ENCODE data around the gene MED16. TPM values are rescaled to one million over a fixed set of nuclear protein-coding genes. Genes with fewer than 3 reads are reported as not detected.
"Not testable (repeated sequence)": the region's sequence is repeated elsewhere in the genome, so short reads cannot be mapped to it uniquely, and the experiment has no call there.

The MED16 gene
- total RNA-seq, 2 experiments from 2014 or later: 62.2 to 64.0 TPM

DNA sequence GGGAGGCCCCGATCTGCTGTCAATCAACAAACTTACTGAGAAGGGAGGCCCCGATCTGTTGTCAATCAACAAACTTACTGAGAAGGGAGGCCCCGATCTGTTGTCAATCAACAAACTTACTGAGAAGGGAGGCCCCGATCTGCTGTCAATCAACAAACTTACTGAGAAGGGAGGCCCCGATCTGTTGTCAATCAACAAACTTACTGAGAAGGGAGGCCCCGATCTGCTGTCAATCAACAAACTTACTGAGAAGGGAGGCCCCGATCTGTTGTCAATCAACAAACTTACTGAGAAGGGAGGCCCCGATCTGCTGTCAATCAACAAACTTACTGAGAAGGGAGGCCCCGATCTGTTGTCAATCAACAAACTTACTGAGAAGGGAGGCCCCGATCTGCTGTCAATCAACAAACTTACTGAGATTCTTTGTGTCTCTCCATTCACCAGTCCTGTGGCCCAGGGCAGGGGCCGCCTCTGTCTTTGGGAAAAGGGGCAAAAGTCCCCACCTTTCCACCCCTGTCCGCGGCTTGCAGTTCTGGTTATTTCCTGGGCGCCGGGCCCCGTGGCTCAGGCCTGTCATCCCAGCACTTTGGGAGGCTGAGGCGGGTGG, 39.3 kb downstream of the MED16 start:
- H3K9me3 Mint-ChIP-seq; H3K27me3 Mint-ChIP-seq; H3K27ac Mint-ChIP-seq; POLR2A ChIA-PET; DNase-seq; H3K4me1 Mint-ChIP-seq; H3K4me3 Mint-ChIP-seq; H3K36me3 Mint-ChIP-seq (ENCODE audit: low read depth): not testable (repeated sequence)
- CTCF ChIA-PET: interaction anchor here (0.6 kb wide), 1 partner anchor 52 kb away, joined by 3 read pairs; no protein-coding TSS in a partner anchor

DNA sequence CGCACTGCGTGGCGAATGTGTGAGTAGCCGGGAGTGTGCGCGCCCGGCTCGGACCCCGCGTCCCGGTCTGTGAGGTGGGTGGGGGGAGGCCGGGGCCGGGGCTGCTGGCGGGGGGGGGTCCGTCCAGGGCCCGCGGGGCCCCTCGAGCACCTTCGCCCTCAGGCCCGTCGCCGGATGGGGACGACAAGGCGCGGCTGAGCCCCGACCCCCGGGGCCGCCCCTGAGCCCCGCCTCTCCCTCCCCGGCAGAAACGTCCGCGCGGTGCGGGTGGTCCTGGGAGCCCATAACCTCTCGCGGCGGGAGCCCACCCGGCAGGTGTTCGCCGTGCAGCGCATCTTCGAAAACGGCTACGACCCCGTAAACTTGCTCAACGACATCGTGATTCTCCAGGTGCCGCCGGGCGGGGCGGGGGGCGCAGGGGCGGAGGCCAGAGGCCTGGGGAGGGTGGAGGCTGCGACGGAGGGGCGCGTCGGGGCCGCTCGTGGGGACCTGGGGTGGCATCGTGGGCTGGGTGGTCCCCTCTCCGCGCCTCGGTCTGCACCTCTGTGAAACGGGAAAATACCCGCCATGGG, 39.9 kb downstream of the MED16 start:
- DNase-seq: no peak
- H3K9me3 Mint-ChIP-seq: no peaks in the 10 kb centered on the region
- peaks cover 8% of the 10 kb centered on the region for H3K27me3 Mint-ChIP-seq
- ChIA-PET CTCF (no interaction called here), POLR2A (no interaction called here)
- H3K27ac Mint-ChIP-seq: no peak overlapping the region
- no peaks in the 10 kb centered on the region for H3K36me3 Mint-ChIP-seq (ENCODE audit: low read depth)
- no peak overlapping the region for H3K4me3 Mint-ChIP-seq
- H3K4me1 Mint-ChIP-seq: peaks cover 5% of the 10 kb centered on the region

GRCh38 chr19:852136-853013, 40.6 kb downstream of the MED16 start, which contains the start of gene ELANE:
ELANE (plus strand) TSS chr19:852303; CDS start chr19:852329, 26 bp downstream.
- no peak within 1 kb of the TSS for H3K27ac Mint-ChIP-seq
- no peaks in the 10 kb centered on the region for H3K36me3 Mint-ChIP-seq (ENCODE audit: low read depth)
- no peak within 1 kb of the TSS for H3K4me3 Mint-ChIP-seq
- ChIA-PET POLR2A (no interaction called here), CTCF (no interaction called here)
- no peak for DNase-seq
- peaks cover 2% of the 10 kb centered on the region for H3K4me1 Mint-ChIP-seq
- H3K27me3 Mint-ChIP-seq: peaks cover 6% of the 10 kb centered on the region
- no peaks in the 10 kb centered on the region for H3K9me3 Mint-ChIP-seq

- Mint-ChIP-seq H3K4me3 (no peak overlapping the region), H3K27me3 (peaks cover 10% of the 10 kb centered on the region), H3K36me3 (ENCODE audit: low read depth) (no peaks in the 10 kb centered on the region), H3K4me1 (no peaks in the 10 kb centered on the region), H3K9me3 (no peaks in the 10 kb centered on the region), H3K27ac (no peak overlapping the region)
- DNase-seq: no peak
- CTCF ChIA-PET: no interaction called here
- POLR2A ChIA-PET: no interaction called here
These were observed 42.0 kb downstream of the MED16 start for GRCh38 chr19:850979-851335.

GRCh38 chr19:850221-850978, 42.6 kb downstream of the MED16 start:
- H3K9me3 Mint-ChIP-seq: no peaks in the 10 kb centered on the region
- no peak overlapping the region for H3K4me3 Mint-ChIP-seq
- CTCF ChIA-PET: interaction anchor here (0.6 kb wide), 1 partner anchor 125 kb away, joined by 4 read pairs; no protein-coding TSS in a partner anchor
- H3K27ac Mint-ChIP-seq: no peak overlapping the region
- H3K36me3 Mint-ChIP-seq (ENCODE audit: low read depth): no peaks in the 10 kb centered on the region
- POLR2A ChIA-PET: no interaction called here
- H3K4me1 Mint-ChIP-seq: no peaks in the 10 kb centered on the region
- no peak for DNase-seq
- H3K27me3 Mint-ChIP-seq: peaks cover 14% of the 10 kb centered on the region

- H3K4me3 Mint-ChIP-seq; H3K4me1 Mint-ChIP-seq; DNase-seq; POLR2A ChIA-PET; H3K27ac Mint-ChIP-seq; H3K36me3 Mint-ChIP-seq (ENCODE audit: low read depth); H3K9me3 Mint-ChIP-seq; CTCF ChIA-PET: not testable (repeated sequence)
- H3K27me3 Mint-ChIP-seq: peaks cover 21% of the 10 kb centered on the region
These were observed 43.8 kb downstream of the MED16 start for GRCh38 chr19:849195-849594.

DNA sequence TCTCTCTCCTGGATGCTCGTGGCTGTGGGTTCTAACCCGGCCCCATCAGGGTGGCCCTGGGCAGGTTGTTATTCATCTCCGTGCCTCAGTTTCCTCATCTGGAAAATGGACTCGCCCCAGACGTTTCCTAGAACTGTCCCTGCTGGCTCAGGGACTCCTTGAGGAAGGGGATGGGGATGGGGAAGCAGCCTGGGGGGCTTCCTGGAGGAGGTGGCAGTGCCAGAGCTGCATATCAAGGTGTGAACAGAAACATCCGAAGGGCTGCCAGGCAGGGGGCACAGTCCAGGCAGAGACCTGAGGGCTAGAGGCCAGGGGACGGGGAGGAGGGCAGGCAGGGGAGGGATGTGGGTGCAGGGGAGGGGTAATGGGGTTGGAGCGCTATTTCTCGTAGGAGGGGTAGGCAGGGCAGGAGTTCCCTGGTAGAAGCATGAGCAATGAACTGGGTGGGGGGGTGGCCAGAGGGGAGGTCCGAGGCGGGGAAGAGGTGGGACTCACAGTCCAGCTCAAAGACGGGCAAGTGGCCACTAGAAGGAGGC, 44.5 kb downstream of the MED16 start:
- no peak overlapping the region for H3K4me3 Mint-ChIP-seq
- no peaks in the 10 kb centered on the region for H3K9me3 Mint-ChIP-seq
- H3K27ac Mint-ChIP-seq: no peak overlapping the region
- DNase-seq: no peak
- ChIA-PET POLR2A (no interaction called here), CTCF (no interaction called here)
- H3K4me1 Mint-ChIP-seq: peaks cover 3% of the 10 kb centered on the region
- no peaks in the 10 kb centered on the region for H3K36me3 Mint-ChIP-seq (ENCODE audit: low read depth)
- peaks cover 19% of the 10 kb centered on the region for H3K27me3 Mint-ChIP-seq

GRCh38 chr19:845707-846521, 47.1 kb downstream of the MED16 start:
- H3K9me3 Mint-ChIP-seq: peaks cover 4% of the 10 kb centered on the region
- ChIA-PET POLR2A (no interaction called here), CTCF (no interaction called here)
- peaks cover 27% of the 10 kb centered on the region for H3K27me3 Mint-ChIP-seq
- no peak overlapping the region for H3K27ac Mint-ChIP-seq
- no peak overlapping the region for H3K4me3 Mint-ChIP-seq
- peaks cover 3% of the 10 kb centered on the region for H3K4me1 Mint-ChIP-seq
- no peak for DNase-seq
- no peaks in the 10 kb centered on the region for H3K36me3 Mint-ChIP-seq (ENCODE audit: low read depth)

DNA sequence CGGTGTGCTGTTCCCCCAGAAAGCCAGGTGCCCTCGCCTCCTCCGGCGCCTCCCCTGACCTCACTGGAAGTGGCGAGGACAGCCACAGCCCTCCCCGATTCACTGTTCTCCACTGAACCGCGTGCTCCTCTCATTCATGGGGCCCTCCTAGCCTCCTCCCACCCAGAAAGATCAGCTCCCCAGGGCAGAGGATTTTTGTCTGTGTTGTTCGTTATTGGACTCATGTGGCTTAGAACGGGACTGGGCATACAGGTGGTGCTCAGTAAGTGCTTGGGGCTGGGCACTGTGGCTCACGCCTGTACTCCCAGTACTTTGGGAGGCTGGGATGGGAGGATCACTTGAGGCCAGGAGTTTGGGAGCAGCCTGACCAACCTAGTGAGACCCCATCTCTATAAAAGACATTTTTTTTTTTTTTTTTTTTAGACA, 48.4 kb downstream of the MED16 start:
- Mint-ChIP-seq H3K4me1 (peaks cover 3% of the 10 kb centered on the region), H3K27ac (no peak overlapping the region), H3K4me3 (no peak overlapping the region), H3K27me3 (peaks cover 27% of the 10 kb centered on the region), H3K9me3 (peaks cover 4% of the 10 kb centered on the region), H3K36me3 (ENCODE audit: low read depth) (no peaks in the 10 kb centered on the region)
- ChIA-PET POLR2A (no interaction called here), CTCF (no interaction called here)
- no peak for DNase-seq

GRCh38 chr19:843836-844545, 49.0 kb downstream of the MED16 start:
- H3K4me1 Mint-ChIP-seq: peaks cover 3% of the 10 kb centered on the region
- H3K27me3 Mint-ChIP-seq: peaks cover 25% of the 10 kb centered on the region
- CTCF ChIA-PET: no interaction called here
- H3K4me3 Mint-ChIP-seq: no peak overlapping the region
- POLR2A ChIA-PET: no interaction called here
- no peaks in the 10 kb centered on the region for H3K36me3 Mint-ChIP-seq (ENCODE audit: low read depth)
- no peak for DNase-seq
- H3K9me3 Mint-ChIP-seq: peaks cover 4% of the 10 kb centered on the region
- no peak overlapping the region for H3K27ac Mint-ChIP-seq

DNA sequence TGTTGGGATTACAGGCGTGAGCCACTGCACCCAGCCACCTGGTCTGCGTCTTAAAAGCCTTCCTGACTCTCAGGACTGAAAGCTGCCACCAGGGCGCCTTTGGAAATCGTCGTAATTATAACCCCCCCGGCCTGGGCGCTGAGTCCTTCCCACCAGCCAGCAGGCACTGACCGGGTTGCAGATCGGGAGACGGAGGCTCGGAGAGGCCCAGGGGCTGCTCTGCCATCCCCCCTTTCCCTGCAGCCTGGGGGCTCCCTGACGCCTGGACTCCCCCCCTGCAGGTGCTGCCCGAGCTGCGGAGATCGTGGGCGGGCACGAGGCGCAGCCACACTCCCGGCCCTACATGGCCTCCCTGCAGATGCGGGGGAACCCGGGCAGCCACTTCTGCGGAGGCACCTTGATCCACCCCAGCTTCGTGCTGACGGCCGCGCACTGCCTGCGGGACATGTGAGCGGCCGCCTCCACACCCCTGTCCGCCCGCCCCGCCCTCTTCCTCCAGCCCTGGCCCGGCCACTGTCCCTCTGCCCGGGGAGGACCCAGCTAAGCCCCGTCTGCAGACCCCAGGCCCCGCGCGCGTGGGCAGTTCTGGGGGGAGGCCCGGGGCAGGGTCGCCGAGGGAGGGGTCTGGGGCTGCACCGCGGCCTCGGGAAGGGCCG, 49.7 kb downstream of the MED16 start:
- no peak overlapping the region for H3K4me3 Mint-ChIP-seq
- CTCF ChIA-PET: no interaction called here
- H3K27ac Mint-ChIP-seq: no peak overlapping the region
- no peaks in the 10 kb centered on the region for H3K36me3 Mint-ChIP-seq (ENCODE audit: low read depth)
- POLR2A ChIA-PET: no interaction called here
- peaks cover 4% of the 10 kb centered on the region for H3K9me3 Mint-ChIP-seq
- no peak for DNase-seq
- peaks cover 24% of the 10 kb centered on the region for H3K27me3 Mint-ChIP-seq
- peaks cover 3% of the 10 kb centered on the region for H3K4me1 Mint-ChIP-seq

GRCh38 chr19:842802-843179, 50.2 kb downstream of the MED16 start:
- peaks cover 23% of the 10 kb centered on the region for H3K27me3 Mint-ChIP-seq
- POLR2A ChIA-PET; H3K4me3 Mint-ChIP-seq; H3K9me3 Mint-ChIP-seq; DNase-seq; H3K36me3 Mint-ChIP-seq (ENCODE audit: low read depth); H3K4me1 Mint-ChIP-seq; H3K27ac Mint-ChIP-seq: not testable (repeated sequence)
- CTCF ChIA-PET: interaction anchor here (0.7 kb wide), 1 partner anchor 42 kb away, joined by 3 read pairs; no protein-coding TSS in a partner anchor

Measured in activated CD4-positive, alpha-beta memory T cell treated with anti-CD3 and anti-CD28 coated beads, Interleukin-2, amount 10 ng/mL, durations not matched to agents 7 days and 5 days (primary cell).